IMR-90 (cell line): ENCODE measurements around the gene CDK14.

ENCODE experiments used
- CTCF ChIP-seq: conservative IDR thresholded peaks from 2 replicates; pipeline ENCODE4 v1.5.1; 2012; ENCODE audit warnings: mild to moderate bottlenecking, low read depth, low read length, improper control_type of control experiment
- MXI1 ChIP-seq: IDR thresholded peaks from 2 replicates; pipeline ENCODE4 v1.6.1; 2012; ENCODE audit warnings: low read depth, mild to moderate bottlenecking, low read length, moderate library complexity, borderline replicate concordance
- RFX5 ChIP-seq: IDR thresholded peaks from 2 replicates; pipeline ENCODE4 v1.8.0; 2012; ENCODE audit warnings: low read depth, mild to moderate bottlenecking, low read length, moderate library complexity

DNA sequence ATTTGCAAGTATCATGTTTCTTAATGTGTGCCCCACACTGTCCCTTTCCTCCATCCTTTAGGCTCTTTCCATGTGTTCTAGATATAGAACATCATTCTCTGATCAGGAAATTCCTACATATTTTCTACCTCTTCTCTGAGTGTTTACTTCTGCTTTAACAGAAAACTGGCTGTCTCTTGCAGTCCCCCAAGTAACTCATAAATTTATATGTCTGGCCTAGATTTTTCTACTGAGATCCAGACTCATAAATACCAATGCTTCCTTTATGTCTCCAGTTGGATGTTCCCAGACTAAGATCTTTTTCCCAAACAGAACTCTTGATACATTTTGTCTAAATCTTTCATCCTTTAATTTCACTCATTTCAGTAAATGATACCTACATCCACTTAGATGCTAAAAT is 181.8 kb downstream of the CDK14 start:
- no peak for TF ChIP-seq RFX5
- TF ChIP-seq MXI1: no peak
- TF ChIP-seq CTCF: no peak
